Liver (tissue), 9 donors: Measurements from ENCODE around the gene PTMS. TPM values are rescaled to one million over a fixed set of nuclear protein-coding genes. Genes with fewer than 3 reads are reported as not detected.
A peak's percentile ranks its signal among the peaks of the same experiment; 100 is the strongest.

Source experiments
- DNase-seq: peaks from one replicate; pipeline ENCODE4 v3.0.0-alpha.2; 2017; ENCODE audit warnings: low spot score
- H3K27ac ChIP-seq, 2 donors: one replicate each; pipeline ENCODE4 v1.7.0; 2013; ENCODE audit warnings: inconsistent platforms in 2 of 2, low read length in 2 of 2, control low read depth in 1 of 2, low read depth in 1 of 2, mild to moderate bottlenecking in 1 of 2
- H3K27me3 ChIP-seq, 4 donors: one replicate each; pipeline versions ENCODE4 v1.6.1 to v1.7.0; 2013; ENCODE audit warnings: low read length in 3 of 4, inconsistent platforms in 1 of 4, mild to moderate bottlenecking in 1 of 4, moderate library complexity in 1 of 4; ENCODE audit not compliant: control insufficient read depth in 4 of 4, insufficient read depth in 4 of 4
- H3K36me3 ChIP-seq, 4 donors: one replicate each; pipeline versions ENCODE4 v1.6.1 to v1.7.0; 2013; ENCODE audit warnings: low read length in 3 of 4, mild to moderate bottlenecking in 3 of 4, low read depth in 1 of 4, moderate library complexity in 1 of 4; ENCODE audit not compliant: control insufficient read depth in 4 of 4, insufficient read depth in 3 of 4
- H3K4me1 ChIP-seq, 4 donors: one replicate each; pipeline versions ENCODE4 v1.6.1 to v1.7.0; 2013; ENCODE audit warnings: low read length in 3 of 4, mild to moderate bottlenecking in 3 of 4, moderate library complexity in 1 of 4; ENCODE audit not compliant: control insufficient read depth in 4 of 4, insufficient read depth in 4 of 4
- H3K4me3 ChIP-seq, 3 donors: one replicate each; pipeline versions ENCODE4 v1.6.1 to v1.7.0; 2013; ENCODE audit warnings: low read length in 3 of 3, control low read depth in 1 of 3, low read depth in 1 of 3, mild to moderate bottlenecking in 1 of 3
- H3K9ac ChIP-seq, 2 donors: one replicate each; pipeline ENCODE4 v1.7.0; 2013; ENCODE audit warnings: low read length in 2 of 2, mild to moderate bottlenecking in 2 of 2, moderate library complexity in 2 of 2, control low read depth in 1 of 2, low read depth in 1 of 2
- H3K9me3 ChIP-seq, 4 donors: one replicate each; pipeline versions ENCODE4 v1.6.1 to v1.7.0; 2013; ENCODE audit warnings: low read length in 3 of 4; ENCODE audit not compliant: control insufficient read depth in 4 of 4
- ATF3 ChIP-seq: IDR thresholded peaks from 2 replicates; pipeline ENCODE4 v1.6.1; 2016; ENCODE audit warnings: antibody characterized with exemption
- CTCF ChIP-seq: fragments of 150-350 bp; IDR thresholded peaks from 2 replicates; pipeline ENCODE4 v1.5.1; 2017; ENCODE audit warnings: improper control_type of control experiment, low read depth, low read length; ENCODE audit not compliant: missing input control
- EGR1 ChIP-seq, 2 donors: IDR thresholded peaks; 2 replicates each; pipeline ENCODE4 v1.6.1; 2016 to 2018; ENCODE audit warnings: antibody characterized with exemption in 2 of 2, low read depth in 2 of 2
- FOXA2 ChIP-seq: IDR thresholded peaks from 2 replicates; pipeline ENCODE4 v1.6.1; 2016; ENCODE audit warnings: antibody characterized with exemption
- GABPA ChIP-seq, 2 donors: IDR thresholded peaks in 1 of 2; conservative IDR thresholded peaks in 1 of 2; 2 replicates each; pipeline ENCODE4 v1.6.1; 2016; ENCODE audit warnings: antibody characterized with exemption in 2 of 2, mild to moderate bottlenecking in 1 of 2, moderate library complexity in 1 of 2
- HNF4A ChIP-seq, 2 donors: conservative IDR thresholded peaks; 2 replicates each; pipeline ENCODE4 v1.6.1; 2016; ENCODE audit warnings: antibody characterized with exemption in 2 of 2, mild to moderate bottlenecking in 2 of 2
- JUND ChIP-seq, 2 donors: IDR thresholded peaks; 2 replicates each; pipeline ENCODE4 v1.6.1; 2016; ENCODE audit warnings: antibody characterized with exemption in 2 of 2
- NR2F2 ChIP-seq: IDR thresholded peaks from 2 replicates; pipeline ENCODE4 v1.6.1; 2016; ENCODE audit warnings: antibody characterized with exemption
- RAD21 ChIP-seq, 2 donors: IDR thresholded peaks; 2 replicates each; pipeline ENCODE4 v1.6.1; 2016; ENCODE audit warnings: antibody characterized with exemption in 2 of 2, mild to moderate bottlenecking in 2 of 2
- REST ChIP-seq: IDR thresholded peaks from 2 replicates; pipeline ENCODE4 v1.6.1; 2016; ENCODE audit warnings: antibody characterized with exemption, mild to moderate bottlenecking
- RXRA ChIP-seq, 2 donors: IDR thresholded peaks; 2 replicates each; pipeline ENCODE4 v1.6.1; 2017 to 2018; ENCODE audit warnings: antibody characterized with exemption in 2 of 2, mild to moderate bottlenecking in 1 of 2
- SP1 ChIP-seq: IDR thresholded peaks from 2 replicates; pipeline ENCODE4 v1.6.1; 2018; ENCODE audit warnings: antibody characterized with exemption, mild to moderate bottlenecking
- TAF1 ChIP-seq: conservative IDR thresholded peaks from 2 replicates; pipeline ENCODE4 v1.6.1; 2016; ENCODE audit warnings: antibody characterized with exemption, mild to moderate bottlenecking
- YY1 ChIP-seq: IDR thresholded peaks from 2 replicates; pipeline ENCODE4 v1.6.1; 2016; ENCODE audit warnings: antibody characterized with exemption, mild to moderate bottlenecking
- WGBS: extraction: QIAGEN DNeasy Blood & Tissue Kit; methylation state at CpG from one replicate; pipeline ENCODE4 v1.1.7; 2013; 5-methylcytosine and 5-hydroxymethylcytosine counted together
- polyA plus RNA-seq, 2 donors: library from polyadenylated mRNA; stranded (reverse) in 1 of 2; unstranded in 1 of 2; fragments of 200-250 nt in 1 of 2; fragments of >200 nt in 1 of 2; fragmentation: Nextera tagmentation in 1 of 2; extraction: Ambion mirVana in 1 of 2; gene quantifications; one replicate each; pipeline versions ENCODE4 v1.2.1 to v1.2.3, GENCODE V29; 2013 to 2015
- total RNA-seq, 2 donors: library from RNA; depleted of rRNA; stranded (reverse); fragments of >200 nt; gene quantifications; one replicate each; pipeline ENCODE4 v1.2.3, GENCODE V29; 2014
- TF ChIP-seq, protein P1 (sequence below): IDR thresholded peaks from 2 replicates; pipeline ENCODE4 v1.6.1; 2016; ENCODE audit warnings: antibody characterized with exemption
- TF ChIP-seq, protein P2 (sequence below): IDR thresholded peaks from 2 replicates; pipeline ENCODE4 v1.6.1; 2016; ENCODE audit warnings: antibody characterized with exemption
- donor health status: healthy.
- donor health status: healthy.
- donor health status: healthy.
- donor health status: healthy.
- donor health status: healthy.

The PTMS gene
- total and polyA plus RNA-seq, 4 donors = 26.3 to 261 (median 104) TPM

GRCh38 chr12:6724409-6724797, 41.8 kb upstream of the PTMS start:
- H3K4me3 ChIP-seq = peak overlapping the region; percentile 61 to 87 (median 62)
- H3K36me3 ChIP-seq = peaks cover 2 to 20% (median 18%) of the 10 kb centered on the region in 4 donors
- peaks cover 2 to 15% (median 7%) of the 10 kb centered on the region in 4 donors for H3K4me1 ChIP-seq
- 27% methylated on average over 10 of the region's 10 CpGs for WGBS
- TF ChIP-seq, protein P1, sequence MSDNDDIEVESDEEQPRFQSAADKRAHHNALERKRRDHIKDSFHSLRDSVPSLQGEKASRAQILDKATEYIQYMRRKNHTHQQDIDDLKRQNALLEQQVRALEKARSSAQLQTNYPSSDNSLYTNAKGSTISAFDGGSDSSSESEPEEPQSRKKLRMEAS = no peak
- TF ChIP-seq HNF4A (conservative IDR thresholded peaks at IDR 0.05) (no peak), SP1 (no peak), RAD21 (IDR thresholded peaks at IDR 0.05) (no peak), REST (no peak), JUND (IDR thresholded peaks at IDR 0.05) (no peak), YY1 (no peak), GABPA (IDR thresholded peaks at IDR 0.05 in 1 of 2, conservative IDR thresholded peaks at IDR 0.05 in 1 of 2) (no peak), EGR1 (IDR thresholded peaks at IDR 0.05; ENCODE audit: low read depth in 2 of 2) (no peak), ATF3 (no peak)
- TF ChIP-seq, protein P2, sequence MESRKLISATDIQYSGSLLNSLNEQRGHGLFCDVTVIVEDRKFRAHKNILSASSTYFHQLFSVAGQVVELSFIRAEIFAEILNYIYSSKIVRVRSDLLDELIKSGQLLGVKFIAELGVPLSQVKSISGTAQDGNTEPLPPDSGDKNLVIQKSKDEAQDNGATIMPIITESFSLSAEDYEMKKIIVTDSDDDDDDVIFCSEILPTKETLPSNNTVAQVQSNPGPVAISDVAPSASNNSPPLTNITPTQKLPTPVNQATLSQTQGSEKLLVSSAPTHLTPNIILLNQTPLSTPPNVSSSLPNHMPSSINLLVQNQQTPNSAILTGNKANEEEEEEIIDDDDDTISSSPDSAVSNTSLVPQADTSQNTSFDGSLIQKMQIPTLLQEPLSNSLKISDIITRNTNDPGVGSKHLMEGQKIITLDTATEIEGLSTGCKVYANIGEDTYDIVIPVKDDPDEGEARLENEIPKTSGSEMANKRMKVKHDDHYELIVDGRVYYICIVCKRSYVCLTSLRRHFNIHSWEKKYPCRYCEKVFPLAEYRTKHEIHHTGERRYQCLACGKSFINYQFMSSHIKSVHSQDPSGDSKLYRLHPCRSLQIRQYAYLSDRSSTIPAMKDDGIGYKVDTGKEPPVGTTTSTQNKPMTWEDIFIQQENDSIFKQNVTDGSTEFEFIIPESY = no peak
- no peaks in the 10 kb centered on the region for H3K27me3 ChIP-seq
- H3K9me3 ChIP-seq = no peaks in the 10 kb centered on the region
- peak overlapping the region; percentile 15 to 49 for H3K9ac ChIP-seq
- H3K27ac ChIP-seq = peak overlapping the region; percentile 76 to 82
- no peak for DNase-seq

DNA sequence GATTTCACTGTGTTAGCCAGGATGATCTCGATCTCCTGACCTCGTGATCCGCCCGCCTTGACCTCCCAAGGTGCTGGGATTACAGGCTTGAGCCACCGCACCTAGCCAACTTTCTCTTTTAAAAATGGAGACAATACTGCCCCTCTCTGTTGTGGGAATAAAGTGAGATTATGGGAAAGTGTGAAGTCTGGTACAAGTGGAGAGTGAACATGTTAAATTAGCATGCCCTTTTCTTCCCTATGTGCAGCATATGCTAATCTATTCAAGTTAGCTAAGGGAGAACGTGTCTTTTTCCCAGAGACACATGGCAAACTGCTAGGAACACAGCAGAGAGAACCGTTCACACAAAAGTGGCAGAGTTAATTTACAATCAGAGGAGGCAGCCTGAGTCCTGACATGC, 40.8 kb upstream of the PTMS start:
- H3K36me3 ChIP-seq = peaks cover 2 to 30% (median 27%) of the 10 kb centered on the region in 4 donors
- WGBS = 95% methylated on average over 7 of the region's 7 CpGs
- H3K9ac ChIP-seq = no peak overlapping the region
- H3K4me3 ChIP-seq = no peak overlapping the region
- H3K4me1 ChIP-seq = peaks cover 2 to 15% (median 7%) of the 10 kb centered on the region in 4 donors
- H3K27me3 ChIP-seq = no peaks in the 10 kb centered on the region
- no peaks in the 10 kb centered on the region for H3K9me3 ChIP-seq
- no peak overlapping the region for H3K27ac ChIP-seq
- DNase-seq = no peak
- TF ChIP-seq RAD21 (IDR thresholded peaks at IDR 0.05) (no peak), EGR1 (IDR thresholded peaks at IDR 0.05; ENCODE audit: low read depth in 2 of 2) (no peak), ATF3 (no peak), NR2F2 (no peak), TAF1 (no peak), CTCF (no peak), FOXA2 (no peak), RXRA (IDR thresholded peaks at IDR 0.05) (no peak)
